Activated T-cell treated with anti-CD3 and anti-CD28 coated beads for 1 hour (primary cell): Measurements from ENCODE around the gene CCDC40.

Experiments
- DNase-seq: peaks from one replicate; pipeline ENCODE4 v3.0.0-alpha.2; 2020; ENCODE audit warnings: low read depth

CCDC40 gene

GRCh38 chr17:80000981-80001775 lies 35.3 kb upstream of the CCDC40 start:
- DNase-seq: no peak

DNA sequence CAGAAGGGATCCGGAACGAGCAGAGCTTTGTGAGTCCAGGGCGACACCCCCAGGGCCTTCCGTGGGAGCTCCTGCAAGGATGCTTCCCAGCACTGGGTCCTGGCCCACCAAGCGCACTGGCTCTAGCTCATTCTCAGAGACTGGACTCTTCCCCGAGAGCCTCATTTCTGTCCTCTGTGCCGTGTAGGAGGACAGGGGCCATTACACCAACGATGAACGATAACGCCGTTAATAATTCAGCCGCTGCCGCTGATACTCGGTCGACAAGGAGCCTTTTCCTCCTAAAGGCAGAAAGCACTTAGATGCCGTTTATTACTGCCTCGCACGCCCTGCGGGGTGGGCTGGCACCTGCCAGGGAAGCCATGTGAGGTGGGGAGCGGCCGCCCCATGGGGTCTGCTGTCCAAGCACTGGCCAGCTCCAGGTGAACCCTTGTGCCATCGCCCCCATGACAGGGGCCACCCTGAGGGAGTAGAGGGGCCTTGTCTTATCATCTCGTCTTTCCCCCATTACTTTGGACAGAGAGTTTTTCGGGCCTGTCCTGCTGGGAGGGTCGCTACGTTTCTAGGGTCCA lies 34.3 kb upstream of the CCDC40 start:
- no peak for DNase-seq

DNA sequence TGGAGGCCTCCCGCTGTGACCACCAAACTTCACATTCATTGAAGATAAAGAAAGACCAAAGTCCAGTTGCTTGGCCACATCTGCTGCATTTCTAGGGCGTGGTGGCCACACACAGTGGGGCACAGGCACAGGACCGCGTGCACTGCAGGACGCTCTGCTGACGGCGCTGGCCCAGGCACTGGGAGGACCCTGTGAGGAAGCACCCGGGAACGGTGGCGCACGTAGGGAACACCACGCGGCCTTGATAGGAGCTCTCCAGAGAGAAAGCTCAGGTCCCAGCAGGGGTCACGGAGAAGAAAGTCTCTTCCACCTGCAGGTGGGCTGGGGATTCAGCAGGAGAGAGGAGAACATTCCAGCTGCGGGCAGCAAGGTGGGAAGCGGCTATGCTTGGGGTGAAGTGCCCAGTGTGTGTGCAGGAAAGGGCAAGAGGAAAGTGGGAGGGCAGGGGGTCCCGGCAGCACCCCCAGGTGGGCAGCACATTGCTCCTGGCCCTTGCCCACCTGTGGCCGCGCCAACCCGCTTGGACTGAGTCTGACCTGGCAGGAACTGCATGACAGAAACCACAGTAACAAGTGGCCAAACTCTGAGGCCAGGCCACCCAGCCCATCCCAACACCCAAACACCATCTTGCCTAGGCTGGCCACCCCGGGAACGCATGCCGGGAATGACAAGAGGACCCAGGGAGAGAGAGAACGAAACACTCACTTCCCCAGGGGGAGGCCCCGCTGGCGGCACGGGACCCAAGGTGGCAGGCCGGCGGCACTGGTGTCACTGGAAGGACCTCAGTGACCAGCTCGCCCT lies 33.6 kb upstream of the CCDC40 start:
- DNase-seq: no peak

DNA sequence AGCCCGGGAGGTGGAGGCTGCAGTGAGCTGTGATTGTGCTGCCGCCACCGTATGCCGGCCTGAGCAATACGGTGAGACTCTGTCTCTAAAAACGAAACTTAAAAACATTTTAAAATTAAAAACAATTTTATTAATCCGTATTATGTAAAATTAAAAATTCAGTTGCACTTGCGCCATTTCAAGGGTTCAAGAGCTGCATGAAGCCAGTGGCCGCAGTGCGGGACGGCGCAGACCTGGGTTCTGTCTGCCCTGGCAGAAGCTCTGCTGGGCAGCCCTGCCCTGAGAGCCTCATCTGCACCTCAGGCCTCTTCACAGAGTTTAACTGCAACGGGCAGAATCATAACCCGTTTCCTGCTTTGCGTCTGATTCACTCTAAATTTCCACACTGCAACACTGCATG lies 32.5 kb upstream of the CCDC40 start:
- no peak for DNase-seq

DNA sequence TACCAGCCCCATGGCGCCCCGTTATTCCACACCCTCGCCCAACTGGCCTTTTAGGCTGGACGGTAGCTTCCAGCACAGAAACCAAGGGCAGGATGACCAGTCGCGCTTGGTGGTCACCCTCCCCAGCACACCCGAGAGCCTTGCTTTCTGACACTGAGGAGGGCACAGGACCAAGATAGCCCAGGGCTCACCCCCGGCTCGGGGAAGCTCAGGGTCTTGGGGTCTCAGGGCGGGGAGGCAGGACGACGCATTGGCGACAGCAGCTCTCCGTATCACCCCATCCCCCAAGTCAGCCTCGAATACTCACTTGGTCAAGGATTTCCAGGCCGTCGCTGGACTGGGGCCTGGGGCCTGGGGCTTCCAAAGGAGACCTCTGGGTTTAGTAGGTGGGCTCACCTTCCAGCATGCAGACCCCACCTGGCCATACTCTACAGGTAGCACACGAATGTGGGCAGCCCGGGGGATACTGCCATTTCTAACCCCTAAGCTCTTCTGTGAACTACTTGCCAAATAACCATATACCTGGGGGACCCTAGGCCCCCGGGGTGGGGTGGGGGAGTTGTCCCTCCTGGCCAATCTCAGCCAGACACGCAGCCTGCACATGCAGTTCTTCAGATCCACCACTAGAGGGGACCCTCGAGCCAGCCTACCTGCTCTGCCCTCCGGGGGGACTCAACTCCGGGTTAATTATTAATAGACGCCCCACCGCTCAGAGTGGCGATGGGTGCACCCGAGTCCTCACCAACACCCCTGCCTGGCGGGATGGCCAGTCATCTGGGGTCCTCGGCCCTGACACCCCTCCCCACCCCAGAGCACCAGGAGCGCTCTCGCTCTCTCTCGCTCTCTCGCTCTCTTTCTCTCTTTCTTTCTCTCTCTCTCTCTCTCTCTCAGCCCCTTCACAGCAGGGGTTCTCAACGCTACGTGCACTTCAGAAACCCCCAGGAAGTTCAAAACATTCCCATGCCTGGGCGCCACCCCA lies 30.8 kb upstream of the CCDC40 start:
- DNase-seq: peak; percentile 48

DNA sequence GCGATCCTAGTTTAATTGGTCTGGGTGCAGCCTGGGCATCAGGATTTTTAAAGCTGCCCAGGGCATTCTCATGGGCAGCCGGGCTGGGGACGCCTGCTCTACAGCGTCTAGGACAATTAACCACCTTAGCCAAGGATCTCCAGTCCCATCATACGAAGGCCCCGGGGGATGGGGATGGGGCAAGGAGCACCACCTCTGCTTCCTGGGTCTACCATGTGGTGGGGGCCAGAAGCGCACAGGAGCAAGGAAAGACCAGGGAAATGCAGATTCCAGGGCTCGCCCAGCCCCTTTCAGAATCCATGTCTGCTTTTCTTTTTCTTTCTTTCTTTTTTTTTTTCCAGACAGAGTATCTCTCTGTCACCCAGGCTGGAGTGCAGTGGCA lies 30.1 kb upstream of the CCDC40 start:
- DNase-seq: no peak

- no peak for DNase-seq
Observed at GRCh38 chr17:80006811-80007752, 29.4 kb upstream of the CCDC40 start.

DNA sequence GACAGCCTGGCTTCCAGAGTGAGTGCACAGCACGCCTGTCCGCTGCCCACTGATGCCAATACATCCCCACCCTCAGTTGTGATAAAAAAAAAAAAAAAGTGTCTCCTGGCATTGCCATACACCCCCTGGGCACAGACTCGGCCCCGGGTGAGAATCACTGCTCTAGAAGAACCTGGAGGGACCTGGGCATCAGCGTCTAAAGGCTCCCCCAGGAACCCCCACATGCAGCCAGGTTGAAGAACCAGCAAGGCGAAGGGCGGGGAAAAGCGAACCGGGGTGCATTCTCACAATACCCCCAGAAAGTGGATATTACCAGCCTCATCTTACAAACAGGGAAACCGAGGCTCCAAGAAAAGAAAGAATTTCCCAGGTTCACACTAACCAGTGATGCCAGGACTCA lies 28.5 kb upstream of the CCDC40 start:
- DNase-seq: no peak

DNA sequence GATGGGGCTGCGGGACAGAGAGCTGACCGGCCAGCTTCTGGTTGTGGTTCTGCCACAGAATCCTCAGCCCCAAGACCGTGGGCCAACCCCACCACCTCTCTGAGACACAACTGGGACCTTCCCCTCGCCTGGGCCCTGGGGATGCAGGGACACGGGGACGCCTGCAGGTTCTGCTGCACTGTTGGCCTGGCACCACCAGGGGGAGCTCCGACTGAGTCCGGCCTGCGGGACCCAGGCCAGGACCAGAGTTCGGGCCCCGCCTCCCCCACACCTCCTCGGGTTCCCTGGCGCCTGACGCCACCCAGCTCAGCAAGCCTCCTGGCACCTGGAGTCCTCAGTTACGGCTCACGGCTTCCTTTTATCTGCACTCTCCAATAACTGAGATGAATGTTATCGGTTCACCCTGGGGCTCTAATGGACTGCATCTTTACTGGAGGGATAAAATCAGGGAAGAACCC lies 28.0 kb upstream of the CCDC40 start:
- DNase-seq: peak; percentile 70

DNA sequence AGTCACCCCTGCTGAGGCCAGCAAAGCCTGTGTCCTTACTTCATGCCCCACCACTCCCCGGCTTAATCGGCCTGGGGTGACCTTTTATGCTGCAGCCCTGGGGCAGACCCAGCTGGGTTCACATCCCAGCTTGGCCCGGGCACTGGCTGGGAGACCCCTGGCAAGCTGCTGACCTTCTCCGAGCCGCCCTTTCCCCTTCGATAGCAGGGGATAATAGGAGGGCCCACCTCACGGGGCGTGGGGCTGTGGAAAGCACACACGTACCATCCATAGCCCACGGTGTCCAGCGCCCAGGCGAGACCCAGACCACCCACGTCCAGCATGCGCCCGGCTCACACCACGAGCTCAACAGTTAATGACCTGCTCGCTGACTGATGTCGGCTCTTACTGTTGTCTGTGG lies 27.6 kb upstream of the CCDC40 start:
- no peak for DNase-seq

DNA sequence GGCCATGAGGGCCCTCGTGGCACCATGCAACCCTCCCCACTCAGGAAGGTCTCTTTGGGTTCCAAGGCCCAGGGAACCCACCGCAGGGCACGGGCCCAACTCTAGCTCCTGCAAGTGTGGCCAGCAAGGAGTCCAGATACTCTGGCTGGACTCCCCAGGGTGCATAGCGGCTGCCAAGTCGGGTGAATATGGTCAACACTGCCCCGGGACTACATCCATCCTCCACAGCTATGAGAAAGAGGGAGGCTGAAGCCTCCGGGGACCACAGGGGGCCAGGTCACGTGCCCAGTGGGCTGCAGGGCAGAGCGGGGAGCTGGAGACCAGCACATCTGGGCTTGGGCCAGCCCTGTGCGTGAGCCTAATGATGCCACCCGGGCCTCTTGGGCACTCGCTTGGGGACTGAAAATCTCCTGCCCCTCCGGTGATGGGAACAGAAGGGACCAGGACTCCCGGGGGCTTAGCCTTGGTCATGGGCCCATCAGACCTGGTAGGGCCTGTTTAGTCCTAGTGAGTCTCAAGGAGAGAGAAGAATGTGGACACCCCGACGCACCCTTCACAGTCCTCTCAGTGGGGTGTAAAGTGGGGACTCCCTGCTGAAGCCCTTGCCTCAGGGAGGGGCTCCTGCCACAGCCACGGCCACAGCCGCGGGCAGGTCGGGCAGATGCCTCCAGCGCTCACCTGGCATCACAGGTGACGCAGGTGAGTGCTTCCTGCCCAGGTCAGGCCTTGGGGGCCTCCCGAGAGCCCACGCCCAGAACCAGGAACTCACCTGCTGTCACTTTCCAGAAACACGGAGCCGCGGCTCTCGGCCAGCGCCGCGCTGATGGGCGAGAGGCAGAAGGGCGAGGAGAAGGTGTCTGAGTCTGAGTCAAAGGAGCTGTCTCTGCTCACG lies 26.8 kb upstream of the CCDC40 start:
- no peak for DNase-seq

- DNase-seq: no peak
Observed at GRCh38 chr17:80010283-80010858, 26.1 kb upstream of the CCDC40 start.

- no peak for DNase-seq
Observed at GRCh38 chr17:80011989-80012555, 24.4 kb upstream of the CCDC40 start.

GRCh38 chr17:80012765-80013741 lies 23.4 kb upstream of the CCDC40 start:
- DNase-seq: no peak

GRCh38 chr17:80017226-80018010 lies 19.0 kb upstream of the CCDC40 start:
- no peak for DNase-seq

DNA sequence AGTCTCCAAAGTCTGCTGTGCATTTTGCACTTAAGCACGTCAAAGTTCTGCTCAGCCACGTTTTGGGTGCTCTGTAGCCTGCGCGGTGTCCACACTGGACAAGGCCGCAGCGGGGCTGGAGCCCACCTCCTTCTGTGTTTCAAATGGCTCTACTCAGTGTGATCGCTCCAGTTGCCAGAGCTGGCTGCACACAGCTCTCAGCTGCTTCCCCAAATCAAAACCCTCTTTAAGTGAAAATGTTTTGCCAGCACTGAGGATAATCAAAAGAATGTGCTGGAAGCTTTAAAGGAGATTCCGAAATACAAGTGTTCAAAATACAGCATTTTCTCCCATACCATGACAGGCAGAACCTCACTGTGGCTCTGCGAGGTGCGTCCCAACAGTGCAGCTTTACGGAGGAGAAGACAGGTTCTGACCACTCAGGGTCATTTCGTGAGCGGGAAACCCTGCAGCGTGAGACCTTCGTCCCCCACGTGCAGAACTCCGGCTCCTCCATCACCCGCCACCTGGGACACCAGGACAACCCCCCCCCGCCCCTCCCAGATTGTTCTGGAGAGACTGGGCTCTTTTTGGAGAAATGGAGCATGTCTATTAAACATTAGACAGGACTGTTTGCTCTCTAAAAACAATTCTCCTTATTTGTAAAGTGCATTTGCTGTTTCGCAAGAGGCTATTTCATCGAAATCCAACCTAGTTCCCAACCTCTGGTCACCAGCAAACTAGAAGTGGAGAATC lies 17.4 kb upstream of the CCDC40 start:
- DNase-seq: no peak
